Fibroblast of gingiva (primary cell): ENCODE measurements around the gene HOXA11.
A peak's percentile ranks its signal among the peaks of the same experiment; 100 is the strongest.

Experiments used
- DNase-seq: peaks from one replicate; pipeline ENCODE4 v3.0.0-alpha.2; 2011; ENCODE audit warnings: low read depth

Gene HOXA11

GRCh38 chr7:27169658-27170425 is 15.2 kb downstream of the HOXA11 start:
- DNase-seq = no peak

DNA sequence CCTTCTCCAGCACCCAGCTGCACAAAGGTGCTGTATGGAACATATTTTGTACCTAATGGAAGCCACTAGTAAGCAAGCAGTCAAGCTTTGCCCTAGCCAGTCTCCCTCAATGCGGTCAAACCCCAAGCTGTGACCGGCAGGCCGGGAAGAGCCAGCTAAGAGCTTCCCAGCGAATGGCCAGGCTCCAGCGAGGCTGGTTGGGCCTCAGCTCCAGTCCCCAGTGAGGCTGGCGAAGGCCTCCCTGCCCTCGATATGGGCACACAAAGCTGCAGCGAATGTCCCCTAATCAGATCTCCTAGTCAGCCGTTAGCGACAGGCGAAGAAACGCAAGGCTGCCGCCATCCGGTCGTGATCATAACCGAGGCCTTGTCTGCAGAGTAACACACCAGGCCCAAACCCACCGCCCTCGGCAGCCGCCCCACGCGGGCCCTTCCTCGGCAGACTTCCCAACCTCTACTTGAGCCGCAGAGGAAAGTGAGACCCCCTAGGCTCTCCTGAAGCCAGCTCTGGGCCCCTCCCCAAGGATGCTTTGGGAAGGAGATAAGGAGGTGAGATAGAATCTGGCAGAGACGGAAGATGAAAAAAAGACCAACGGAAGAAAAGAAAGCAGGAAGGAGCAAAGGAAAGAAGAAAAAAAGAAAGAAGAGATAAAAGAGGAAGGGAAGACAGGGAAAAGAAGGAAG is 16.6 kb downstream of the HOXA11 start:
- no peak for DNase-seq

DNA sequence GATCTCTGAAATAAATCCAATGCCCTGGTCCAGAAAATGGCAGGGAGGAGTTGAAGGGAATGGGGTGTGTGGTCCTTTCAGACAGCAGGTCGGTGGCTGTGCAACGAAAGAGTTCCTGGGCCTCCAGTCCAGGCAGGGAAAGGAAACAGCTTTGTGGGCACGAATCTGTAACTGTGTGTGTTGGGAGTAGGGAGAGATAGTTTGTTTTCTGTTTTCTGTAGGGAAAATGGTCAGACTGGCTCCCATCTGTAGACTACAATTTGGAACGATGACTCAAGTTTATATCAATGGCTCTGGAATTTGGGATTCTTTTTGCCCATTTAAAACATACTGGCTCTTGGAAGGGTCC is 17.1 kb downstream of the HOXA11 start:
- no peak for DNase-seq

- DNase-seq = no peak
Observed at GRCh38 chr7:27166531-27167505, 18.2 kb downstream of the HOXA11 start.

DNA sequence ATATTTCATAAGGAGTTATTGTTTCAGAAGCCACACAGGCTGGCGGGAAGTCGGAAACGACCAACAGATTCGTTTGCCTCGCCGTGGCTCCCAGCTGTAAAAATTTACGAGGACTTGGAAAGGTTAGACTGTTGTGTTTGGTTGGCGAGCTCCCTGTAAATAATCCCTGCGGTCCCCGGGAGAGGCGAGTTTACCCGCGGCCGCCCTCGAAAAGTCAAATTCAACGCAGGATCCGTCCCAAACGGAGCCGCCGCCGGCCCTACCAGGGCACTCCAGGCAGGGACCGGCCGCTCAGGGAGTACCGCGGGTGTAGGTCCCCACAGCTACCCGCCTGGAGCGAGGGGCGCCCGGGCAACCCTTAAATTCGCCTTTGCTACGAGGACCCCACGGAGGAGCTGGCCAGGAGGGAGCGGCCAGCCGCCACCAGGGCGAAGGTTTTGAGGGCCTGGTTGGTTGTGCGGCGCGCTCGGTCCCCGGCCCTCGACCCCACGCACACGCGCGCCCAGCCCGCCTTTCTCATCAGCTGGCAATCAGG is 19.0 kb downstream of the HOXA11 start:
- no peak for DNase-seq

DNA sequence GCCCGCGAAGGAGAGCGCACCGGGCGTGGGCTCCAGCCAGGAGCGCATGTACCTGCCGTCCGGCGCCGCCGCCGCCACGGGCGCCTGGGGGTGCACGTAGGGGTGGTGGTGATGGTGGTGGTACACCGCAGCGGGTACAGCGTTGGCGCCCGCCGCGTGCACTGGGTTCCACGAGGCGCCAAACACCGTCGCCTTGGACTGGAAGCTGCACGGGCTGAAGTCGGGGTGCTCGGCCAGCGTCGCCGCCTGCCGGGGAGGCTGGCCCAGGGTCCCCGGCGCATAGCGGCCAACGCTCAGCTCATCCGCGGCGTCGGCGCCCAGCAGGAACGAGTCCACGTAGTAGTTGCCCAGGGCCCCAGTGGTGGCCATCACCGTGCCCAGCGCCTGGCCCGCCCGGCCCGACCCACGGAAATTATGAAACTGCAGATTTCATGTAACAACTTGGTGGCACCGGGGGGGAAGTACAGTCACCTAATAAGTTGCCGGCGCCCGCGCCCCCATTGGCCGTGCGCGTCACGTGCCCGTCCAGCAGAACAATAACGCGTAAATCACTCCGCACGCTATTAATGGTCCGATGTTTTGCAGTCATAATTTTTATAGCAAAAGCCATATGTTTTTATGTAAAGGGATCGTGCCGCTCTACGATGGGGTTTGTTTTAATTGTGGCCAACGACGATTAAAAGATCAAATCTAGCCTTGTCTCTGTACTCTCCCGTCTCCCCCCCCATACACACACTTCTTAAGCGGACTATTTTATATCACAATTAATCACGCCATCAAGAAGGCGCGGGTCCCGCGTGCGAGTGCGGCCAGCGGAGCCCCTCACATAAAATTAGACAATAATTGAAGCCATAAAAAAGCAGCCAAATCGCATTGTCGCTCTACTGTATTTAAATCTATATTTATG is 19.7 kb downstream of the HOXA11 start, which contains the start of gene HOXA9:
Gene HOXA9, minus strand, starts transcription at position 449 of the 907 bp plus-strand sequence. Its CDS starts 80 bp downstream, at position 369.
- DNase-seq = no peak

- DNase-seq = no peak
Observed at GRCh38 chr7:27164367-27165088, 20.5 kb downstream of the HOXA11 start.

GRCh38 chr7:27164045-27164366 is 21.0 kb downstream of the HOXA11 start:
- DNase-seq = no peak

DNA sequence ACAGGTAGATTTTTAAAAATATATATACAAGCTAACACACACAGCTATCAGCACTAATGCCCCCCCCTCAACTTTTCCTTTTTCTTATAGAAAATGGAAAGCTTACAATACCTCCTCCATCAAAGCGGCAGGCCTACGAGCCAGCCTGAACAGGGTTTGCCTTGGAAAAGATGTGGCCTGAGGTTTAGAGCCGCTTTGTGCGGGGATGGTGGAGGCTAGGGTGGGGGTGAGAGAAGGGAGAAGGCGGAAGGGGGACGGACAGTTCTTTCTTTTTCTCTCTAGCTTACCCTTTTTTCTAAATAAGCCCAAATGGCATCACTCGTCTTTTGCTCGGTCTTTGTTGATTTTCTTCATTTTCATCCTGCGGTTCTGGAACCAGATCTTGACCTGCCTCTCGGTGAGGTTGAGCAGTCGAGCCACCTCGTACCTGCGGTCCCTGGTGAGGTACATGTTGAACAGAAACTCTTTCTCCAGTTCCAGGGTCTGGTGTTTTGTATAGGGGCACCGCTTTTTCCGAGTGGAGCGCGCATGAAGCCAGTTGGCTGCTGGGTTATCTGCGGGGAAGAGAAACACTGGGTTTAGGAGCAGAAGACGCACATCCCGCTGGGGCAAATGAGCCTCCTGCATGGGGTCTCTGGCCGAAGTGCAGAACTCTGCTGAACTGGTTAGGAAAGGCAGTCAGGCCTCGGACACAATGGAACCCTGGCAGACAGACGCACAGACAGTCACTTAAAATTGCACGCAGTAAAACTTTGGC is 21.6 kb downstream of the HOXA11 start:
- DNase-seq = no peak

DNA sequence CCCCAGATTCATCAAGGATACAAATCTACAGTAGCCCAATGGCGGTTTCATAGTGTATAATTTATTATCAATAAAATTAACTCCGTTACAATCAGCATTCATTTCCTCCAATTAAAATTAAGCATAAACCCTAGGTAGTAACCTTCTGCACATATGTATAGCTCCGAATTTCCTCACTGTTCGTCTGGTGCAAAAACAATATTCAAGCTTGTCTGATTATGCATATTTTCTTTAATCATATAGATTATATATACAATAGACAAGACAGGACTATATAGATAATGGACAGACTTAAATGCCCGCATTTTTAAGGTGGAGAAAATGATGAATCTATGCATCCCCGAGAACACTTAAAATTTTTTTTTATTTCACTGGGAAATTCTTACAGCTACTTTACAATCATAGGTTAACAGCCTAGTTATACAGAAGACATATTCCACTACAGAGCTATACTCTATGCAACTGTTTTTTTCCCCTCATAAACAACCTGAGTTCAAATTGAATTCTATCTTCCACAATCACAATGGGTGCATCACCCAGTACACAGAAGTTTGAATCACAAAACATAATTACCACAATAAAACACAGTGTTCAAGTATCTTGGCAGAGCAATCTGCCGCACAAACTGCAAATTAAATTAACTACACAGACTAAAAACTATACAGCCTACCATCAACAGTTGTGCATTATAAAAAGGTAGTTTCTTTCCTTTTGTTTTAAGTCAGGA is 22.3 kb downstream of the HOXA11 start:
- DNase-seq = no peak

DNA sequence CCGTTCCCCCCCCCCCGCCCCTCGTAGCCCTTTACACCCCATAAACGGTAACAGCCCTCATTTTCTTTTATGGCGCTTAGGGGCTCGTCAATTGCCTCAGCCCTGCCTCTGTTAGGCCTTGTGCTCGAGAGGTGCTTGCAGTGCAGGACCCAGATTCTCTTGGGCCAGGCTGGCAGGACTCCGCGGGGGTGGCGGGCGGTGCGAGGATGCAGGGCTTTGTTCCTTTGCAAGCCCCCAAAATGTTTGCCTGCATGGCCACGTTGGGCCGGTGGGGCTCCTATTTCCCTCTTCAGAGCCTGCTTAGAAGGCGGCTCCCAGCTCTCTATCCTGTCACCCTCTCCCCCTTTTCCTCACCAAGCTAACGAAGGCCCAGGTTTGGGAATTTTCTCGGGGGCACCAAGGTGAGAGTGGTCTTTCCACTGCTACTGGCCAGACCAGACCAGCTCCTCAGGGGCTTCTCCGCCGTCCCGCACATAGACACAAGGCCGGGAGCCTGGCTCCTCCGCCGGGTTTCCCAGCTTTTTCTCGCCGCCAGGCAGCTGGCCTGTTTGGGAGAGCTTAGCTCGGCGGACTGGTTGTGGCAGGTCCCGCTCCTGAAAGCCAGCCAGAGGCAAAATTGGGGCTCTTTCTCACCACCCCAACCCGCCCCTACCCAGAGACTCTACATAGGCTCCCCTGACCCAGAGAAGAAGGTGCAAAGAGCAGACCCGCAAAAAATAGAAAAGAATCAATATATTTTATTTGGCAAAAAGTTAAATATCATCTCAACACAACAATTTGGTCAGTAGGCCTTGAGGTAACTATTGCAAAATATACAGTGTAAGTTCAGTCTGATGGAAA is 23.1 kb downstream of the HOXA11 start:
- no peak for DNase-seq

GRCh38 chr7:27161214-27161720 is 23.8 kb downstream of the HOXA11 start:
- DNase-seq = no peak

GRCh38 chr7:27160546-27161213 is 24.4 kb downstream of the HOXA11 start:
- peak; percentile 63 for DNase-seq

GRCh38 chr7:27160145-27160545 is 24.9 kb downstream of the HOXA11 start:
- DNase-seq = no peak

- no peak for DNase-seq
Observed at GRCh38 chr7:27159266-27160144, 25.5 kb downstream of the HOXA11 start.
